HCEC 1CT (cell line): Measurements from ENCODE around the gene UBE2E2.

Experiments
- DNase-seq: peaks from one replicate; pipeline ENCODE4 v3.0.0-alpha.2; 2017

Gene UBE2E2

DNA sequence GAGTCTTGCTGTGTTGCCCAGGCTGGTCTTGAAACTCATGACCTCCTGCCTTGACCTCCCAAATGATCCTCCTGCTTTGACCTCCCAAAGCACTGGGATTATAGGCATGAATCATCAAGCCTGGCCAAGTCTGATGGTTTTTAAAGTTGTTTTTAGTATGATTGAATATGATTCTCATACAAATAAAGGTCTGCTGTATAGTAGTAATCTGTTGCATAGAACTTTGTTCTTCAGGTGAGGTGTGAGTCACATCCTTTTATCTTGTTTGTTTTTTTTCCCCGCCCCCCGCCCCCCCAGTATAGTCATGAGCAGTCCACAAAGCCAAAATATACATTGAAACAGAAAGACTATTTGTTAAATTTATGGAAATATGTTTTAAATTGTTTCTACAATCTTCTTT is 39.0 kb downstream of the UBE2E2 start:
- DNase-seq: no peak

DNA sequence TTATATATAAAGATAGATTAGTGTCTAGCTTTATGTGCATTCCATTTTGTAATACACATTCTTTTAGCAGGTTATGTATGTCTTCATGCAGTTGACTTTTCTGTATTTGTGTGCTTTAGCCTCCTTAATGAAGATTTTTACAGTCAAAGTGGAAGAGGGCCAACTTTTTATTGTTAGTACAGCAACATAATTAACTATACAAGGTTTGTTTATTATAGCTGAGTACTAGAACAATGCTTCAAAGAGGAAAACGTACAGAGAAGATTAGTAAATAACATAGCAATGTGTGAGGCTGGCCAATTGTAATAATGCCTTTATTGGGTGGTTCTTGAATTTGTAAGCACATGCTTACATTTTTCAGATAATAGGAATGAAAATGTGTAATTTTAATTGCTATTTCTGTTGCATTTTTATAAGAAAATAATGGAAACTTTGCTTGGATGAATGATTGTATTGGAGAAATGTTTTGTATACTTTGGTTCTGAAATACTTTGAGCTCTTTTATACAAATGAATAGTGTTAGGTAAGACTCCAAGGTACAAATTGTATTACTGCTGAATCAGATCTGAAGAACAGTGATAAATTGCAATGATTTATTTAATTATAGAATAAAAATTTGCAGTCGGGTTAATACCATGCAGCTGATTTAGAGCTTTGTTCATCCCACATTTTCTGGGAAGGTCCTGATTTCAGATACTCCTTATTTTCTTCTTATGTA is 41.4 kb downstream of the UBE2E2 start:
- DNase-seq: no peak

DNA sequence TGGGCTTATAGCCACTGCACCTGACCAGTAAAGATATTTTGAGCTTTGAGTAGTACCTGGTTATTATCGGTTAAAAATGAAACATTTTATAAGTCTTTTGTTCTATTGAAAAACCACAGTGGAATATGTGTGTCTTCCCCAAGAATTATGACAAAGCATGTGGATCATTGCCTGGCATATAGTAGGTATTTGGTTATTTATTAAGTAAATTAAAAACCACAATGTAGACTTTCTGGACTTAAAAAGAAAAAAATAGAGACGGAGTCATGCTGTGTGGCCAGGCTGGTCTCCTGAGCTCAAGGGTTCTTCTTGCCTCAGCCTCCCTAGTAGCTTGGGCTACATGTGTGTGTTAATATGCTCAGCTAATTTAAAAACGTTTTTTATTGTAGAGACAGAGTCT is 43.5 kb downstream of the UBE2E2 start:
- DNase-seq: no peak

DNA sequence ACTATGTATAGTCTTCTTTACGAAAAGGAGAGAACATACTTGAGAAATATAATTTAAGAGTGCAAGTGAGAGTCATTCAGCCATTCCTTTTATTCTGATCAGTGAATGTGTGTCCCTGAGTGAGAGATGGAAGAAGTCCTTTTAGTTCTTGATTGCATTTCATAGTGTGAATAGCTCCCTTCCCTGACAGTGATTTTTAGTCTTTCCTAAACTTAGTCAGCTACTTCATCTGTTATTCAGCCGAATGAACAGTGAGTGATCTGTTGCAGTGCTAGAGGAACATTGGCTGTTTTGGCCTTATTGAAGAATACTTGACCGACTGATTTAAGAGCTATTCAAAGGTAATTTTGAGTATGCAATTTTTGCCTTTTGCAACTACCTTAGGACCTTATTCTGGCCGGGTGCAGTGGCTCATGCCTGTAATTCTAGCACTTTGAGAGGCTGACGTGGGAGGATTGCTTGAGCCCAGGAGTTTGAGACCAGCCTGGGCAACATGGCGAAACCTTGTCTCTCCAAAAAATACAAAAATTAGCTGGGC is 45.5 kb downstream of the UBE2E2 start:
- no peak for DNase-seq

DNA sequence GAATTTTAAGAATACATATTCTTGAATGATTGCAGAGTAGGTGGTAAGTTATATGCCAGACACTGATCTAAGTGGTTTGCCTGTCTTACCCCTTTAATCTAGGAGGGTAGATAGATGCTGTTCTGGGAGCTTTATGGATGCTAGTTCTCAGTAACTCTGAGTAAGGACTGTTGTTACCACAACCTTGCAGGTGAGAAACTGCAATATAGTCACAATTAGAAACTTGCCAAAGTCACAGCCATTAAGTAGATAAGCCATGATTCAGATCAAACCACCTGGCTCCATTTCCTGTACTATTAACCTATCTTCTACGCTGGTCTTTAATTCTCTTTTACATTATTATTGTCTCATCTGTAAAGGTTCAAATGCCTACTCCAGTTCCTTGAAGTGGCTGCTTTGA is 46.8 kb downstream of the UBE2E2 start:
- no peak for DNase-seq

DNA sequence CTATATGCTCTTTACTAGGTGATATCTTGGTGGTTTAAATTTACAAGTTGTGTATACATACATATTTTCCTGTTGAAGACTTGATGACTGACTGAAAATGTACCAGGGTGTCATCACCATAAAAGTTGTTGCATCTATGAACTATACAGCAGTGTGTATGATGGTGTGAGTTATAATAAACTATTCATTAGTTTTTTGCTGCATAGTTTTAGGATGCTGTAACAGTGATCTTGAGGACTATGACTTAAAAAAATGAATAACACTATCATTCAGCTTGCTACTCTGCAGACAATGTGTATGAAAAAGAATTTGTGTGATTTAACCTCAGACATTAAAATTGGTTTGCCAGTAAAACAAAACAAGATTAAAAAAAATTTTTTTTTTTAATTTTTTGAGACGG is 49.0 kb downstream of the UBE2E2 start:
- peak; percentile 22 for DNase-seq

DNA sequence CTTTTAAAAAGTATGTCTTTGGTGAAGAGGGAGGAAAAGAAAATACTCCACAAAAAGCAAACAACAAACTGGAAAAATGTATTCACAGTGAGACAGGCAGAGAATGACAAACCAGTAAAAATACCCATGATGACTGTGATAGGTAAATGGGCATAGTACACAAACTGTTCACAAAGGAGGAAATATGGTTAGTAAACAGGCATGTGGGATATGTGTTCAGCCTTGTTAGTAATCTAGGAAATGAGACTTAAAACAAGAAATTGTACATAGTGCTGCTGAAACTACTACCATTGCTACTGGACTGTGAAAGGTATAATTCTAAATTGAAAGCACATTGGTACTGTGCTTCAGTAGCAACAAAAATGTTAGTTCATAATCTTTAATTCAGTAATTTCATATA is 50.1 kb downstream of the UBE2E2 start:
- DNase-seq: no peak

DNA sequence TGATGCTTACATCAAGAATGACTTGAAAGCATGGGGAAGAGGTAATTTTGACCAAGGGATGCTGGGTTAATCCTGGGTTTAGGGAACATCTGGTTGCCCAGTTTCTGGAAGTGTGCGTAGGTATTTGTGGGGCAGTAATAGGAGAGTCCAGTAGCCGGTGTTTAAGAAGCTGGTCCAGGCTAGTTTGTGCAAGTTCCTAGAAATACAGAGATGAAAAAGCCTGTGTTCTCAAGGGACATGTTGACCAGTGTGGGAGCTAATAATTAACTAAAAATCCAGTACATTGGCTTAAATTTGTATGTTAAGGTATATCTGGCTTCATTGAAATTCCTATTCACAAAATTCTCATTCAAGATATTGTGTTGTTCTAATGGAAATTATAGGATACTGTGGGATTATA is 51.2 kb downstream of the UBE2E2 start:
- DNase-seq: no peak

DNA sequence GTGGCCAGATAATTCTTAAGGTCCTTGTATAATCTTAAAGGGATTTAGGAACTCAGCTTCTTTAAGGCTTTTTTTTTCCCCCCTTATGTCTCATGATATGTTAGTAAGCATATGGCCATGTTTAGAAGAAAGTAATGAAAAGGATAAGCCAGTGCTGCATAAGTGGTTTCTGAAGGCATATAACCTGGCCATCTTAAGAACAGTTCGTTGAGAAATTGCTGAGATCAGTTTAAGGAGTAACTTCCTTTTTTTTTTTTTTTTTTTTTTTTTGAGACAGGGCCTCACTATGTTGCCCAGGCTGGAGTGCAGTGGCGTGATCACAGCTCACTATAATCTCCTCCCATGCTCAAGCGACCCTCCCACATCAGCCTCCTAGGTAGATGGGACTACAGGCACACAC is 51.7 kb downstream of the UBE2E2 start:
- no peak for DNase-seq

DNA sequence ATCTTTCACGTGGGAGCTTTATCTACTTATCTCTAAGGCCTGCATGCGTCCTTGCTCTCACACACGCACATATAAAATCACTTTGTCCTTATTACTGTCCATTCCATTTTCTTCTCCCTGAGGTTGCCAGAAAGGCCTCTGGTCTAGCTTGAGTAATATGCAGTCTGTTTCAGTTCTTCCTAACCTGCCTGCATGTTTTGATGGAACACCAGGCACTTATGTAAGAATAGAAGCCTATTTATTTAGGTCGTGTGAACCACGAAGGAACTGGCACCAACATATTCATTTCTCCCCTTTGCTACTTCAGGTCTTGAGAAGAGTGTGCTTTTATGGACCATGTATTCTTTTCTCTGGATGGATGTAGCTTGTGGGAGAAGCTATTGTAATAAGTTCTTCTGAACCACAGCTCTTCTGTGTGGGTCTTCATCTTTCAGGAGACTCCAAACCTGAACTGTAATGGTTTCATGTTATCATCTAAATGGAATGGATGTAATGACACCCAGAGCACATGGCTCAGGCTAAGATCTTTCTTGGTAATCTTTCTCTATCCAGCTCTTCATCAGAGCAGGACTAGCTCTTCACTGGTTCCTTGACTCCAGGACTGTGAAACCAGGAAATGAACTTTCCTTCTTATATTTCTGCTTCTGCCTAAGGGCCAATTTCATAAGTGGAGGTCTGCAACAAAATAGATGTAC is 53.8 kb downstream of the UBE2E2 start:
- DNase-seq: no peak

DNA sequence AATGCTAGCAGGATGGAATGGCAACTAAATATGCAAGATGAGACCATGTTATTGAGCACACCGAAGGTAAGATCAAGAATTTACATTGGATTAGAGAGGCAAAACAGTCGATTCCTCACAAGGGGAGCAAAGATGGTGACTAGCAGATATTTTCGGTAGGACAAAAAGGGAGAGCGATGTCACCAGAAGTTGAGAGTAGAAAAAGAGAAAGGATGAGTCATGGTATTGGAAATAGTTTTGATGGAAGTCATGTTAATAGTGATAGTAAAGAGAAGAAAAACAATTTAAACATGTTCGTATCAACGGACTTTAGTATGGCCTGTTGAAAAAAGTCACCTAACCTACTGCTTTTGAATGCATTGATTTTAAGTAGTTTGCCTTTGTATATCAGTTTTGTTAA is 55.0 kb downstream of the UBE2E2 start:
- peak; percentile 28 for DNase-seq

DNA sequence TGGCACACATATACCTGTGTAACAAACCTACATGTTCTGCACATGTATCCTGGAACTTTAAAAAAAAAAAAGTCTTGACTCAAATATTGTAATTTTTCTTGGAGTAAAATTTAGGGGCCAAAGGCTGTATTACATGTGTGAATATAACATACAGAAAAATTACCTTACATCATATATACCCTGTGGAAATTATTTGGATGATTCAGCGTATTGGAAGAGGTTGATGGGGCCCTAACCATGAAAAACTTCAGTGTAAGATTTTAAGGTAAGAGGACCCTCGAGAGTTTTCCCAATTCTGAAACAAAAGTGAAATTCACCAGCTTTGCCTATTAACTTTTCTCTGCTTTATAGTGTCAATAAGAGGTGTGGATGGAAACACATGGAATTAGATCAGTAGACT is 56.4 kb downstream of the UBE2E2 start:
- no peak for DNase-seq

DNA sequence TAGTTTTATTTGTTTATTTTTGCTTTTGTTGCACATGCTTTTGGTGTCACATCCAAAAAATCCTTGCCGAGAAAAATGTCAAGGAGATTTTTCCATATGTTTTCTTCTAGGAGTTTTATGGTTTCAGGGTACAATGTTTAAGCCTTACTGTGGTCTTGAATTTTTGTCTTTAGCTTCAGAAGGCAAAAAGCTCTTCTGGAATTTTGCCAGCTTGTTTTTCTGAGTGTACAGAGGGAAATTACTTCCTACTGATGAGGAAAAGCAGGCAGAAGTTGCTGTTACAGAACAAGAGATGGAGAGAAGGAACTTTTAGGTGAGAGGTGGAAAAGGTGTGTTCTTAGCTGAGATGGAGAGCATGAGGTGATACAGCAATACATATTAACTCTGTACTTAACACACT is 59.6 kb downstream of the UBE2E2 start:
- DNase-seq: no peak

DNA sequence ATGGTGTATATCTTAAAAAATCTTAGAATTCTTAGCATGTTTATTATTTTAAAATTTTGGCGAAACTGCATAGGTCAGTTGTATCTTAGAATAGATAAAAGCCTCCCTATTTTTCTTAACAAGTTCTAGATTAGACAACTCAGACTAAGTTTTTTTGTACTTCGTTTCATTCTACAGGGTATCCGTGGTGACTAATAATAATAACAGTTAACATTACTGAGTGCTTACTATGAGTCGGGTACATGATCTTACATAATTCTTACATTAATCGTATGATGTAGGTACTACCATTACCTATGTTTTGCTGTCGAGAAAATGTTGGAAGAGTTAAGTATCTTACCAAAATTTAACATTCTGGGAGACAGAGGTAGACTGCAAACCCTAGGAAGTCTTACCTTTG is 60.7 kb downstream of the UBE2E2 start:
- peak; percentile 86 for DNase-seq

DNA sequence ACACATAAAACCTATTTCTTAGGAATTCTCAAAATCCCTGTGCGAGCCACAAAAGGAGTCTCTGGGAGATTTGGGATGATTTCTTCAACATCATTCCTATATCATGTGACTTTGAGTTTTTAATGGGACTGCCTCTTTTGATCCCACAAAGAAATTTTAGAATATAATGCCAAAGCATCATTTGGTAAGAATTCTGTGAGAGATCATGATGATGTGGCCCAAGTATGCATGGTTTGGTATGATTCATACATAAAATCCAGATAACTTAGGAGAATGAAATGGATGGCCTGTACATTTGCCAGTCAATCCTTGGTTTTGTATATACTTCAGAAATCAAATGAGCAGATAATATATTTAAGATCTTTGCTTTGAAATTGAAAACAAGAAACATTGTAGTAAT is 61.3 kb downstream of the UBE2E2 start:
- DNase-seq: peak; percentile 91

DNA sequence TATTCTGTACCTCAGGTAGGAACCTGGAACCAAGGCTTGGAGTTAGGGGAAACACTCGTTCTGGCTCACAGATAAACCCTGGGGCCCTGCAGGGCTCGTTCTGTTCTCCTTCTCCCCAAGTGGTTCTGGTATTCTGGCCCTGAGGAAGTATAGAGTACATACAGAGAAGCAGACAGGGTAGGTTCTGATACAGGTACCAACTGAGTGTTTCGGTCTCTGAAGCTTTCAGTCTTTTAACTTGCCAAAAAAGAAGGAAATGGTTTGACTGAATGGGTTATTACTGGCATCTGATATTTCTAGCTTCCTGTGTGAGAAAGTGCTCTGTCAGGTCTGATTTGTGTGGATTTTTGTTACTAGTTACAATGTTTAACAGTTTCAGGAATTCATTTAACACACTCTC is 67.3 kb downstream of the UBE2E2 start:
- no peak for DNase-seq

DNA sequence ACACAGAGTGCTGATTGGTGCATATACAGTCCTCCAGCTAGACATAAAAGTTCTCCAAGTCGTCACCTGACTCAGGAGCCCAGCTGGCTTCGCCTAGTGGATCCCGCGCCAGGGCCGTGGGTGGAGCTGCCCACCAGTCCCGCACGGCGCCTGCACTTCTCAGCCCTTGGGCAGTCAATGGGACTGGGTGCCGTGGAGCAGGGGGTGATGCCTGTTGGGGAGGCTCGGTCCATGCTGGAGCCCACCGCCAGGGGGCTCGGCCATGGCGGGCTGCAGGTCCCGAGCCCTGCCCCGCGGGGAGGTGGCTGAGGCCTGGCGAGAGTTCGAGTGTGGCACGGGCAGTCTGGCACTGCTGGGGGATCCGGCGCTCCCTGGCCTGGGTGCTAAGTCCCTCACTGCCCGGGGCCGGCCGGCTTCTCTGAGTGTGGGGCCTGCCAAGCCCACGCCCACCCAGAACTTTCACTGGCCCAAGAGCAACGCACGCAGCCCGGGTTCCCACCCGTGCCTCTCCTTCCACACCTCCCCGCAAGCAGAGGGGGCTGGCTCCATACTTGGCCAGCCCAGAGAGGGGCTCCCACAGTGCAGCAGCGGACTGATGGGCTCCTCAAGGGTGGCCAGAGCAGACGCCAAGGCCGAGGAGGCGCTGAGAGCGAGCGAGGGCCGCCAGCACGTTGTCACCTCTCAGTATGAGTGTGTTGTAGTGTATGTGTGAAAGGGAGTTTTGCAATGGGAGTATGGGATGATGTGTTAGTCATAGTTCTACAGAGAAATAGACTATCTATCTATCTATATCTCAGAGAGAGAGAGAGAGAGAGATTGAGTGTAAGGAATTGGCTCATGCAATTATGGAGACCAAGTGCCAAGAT is 69.0 kb downstream of the UBE2E2 start:
- DNase-seq: peak; percentile 47

DNA sequence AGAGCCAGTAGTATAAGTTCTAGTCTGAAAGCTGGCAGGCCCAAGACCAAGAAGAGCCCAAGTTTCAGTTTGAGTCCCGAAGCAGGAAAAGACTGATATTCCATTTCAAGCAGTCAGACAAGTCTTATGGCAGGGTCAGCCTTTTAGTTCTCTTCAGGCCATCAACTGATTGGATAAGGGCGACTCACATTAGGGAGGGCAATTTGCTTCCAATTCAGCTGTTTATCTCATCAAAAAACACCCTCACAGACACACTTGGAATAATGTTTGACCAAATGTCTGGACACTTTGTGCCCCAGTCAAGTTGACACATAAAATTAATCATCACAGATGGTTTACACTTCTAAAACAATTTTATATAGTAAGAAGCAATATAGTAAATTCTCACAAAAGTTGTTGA is 69.7 kb downstream of the UBE2E2 start:
- peak; percentile 13 for DNase-seq

DNA sequence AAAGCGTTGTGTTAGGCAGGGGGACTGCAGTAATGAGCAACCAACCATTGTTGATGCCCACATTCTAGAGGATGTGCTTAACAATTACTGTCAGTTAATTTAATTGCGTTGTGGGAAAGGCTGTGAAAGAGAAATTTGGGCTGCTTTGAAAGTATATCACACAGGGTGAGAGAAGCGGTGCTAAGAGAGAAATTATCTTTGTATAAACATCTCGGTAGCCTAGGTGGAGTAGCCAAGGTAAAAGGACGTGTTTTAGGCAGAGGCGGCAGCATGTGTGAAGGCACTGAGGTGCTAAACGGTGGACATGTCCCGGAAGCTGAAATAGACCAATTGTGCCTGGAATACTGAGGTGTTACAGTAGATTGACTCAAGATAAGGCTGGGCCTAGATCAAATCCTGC is 71.9 kb downstream of the UBE2E2 start:
- no peak for DNase-seq

DNA sequence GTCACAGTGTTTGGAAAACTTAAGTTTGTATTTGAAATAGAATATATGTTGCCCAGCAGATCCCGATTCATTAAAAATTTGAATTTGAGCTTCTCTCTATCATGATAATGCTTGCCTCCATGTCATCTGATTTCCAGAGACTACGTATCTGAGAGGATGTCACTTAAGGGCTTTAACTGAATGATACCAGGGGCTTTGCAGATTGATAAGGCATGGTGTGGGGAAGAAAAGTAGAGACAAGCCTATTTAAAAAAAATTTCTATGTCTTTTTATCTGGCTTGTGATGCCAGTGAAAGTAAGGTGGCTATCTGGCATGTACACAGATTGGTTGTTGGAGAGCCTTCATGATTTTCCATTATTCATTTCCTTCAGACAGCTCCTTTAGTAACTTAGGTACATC is 72.7 kb downstream of the UBE2E2 start:
- DNase-seq: no peak

DNA sequence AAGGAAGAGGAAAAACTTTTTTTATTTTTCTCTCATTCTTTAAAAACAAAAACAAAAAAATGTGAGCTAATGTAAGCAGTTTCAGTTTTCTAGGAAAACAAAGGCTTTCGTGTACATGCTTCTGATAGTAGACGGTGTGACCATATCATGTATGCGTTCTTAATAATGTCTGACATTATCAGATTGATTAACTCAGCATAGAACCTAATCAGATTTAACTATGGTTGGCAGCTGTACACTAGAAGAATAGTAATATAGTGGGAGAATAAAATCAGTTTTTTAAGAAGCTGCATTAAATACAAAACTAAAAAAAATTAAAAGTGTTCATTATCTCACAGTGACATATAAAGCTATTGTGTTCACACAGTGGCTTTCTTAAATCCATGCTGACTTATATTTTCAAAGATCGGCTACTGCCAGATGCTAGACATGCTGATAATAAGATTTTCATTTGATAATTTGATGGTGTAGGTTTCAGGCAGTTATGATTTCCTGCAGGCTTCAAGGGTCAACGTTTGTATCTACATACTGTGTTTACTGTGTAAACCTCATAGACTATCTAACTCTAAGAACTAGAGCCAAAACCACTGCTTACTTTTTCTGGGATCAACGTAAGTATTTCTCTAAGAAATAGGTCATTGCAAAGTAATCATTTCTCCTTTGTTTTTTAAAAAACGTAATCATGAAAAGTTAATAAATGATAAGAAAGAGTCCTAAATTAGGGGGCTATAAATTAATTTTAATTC is 74.0 kb downstream of the UBE2E2 start:
- DNase-seq: no peak

DNA sequence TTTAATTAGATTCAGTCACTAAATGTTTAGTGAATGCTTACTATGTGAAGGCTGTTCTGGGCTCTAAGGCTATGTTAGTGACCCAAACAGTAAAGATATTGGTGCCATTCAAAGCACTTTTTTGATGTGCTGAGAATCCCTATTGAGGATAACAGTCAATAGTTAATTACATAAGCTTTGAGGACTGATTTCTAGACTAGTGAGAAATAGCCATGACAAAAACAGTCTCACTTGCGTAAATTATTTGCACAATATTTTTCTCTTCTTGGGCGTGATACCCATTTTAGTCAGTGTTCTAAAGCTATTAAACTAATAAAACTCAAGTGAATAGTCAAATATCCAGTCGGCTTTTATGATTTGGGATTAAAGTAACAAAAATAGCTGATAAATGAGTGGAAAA is 74.6 kb downstream of the UBE2E2 start:
- no peak for DNase-seq

DNA sequence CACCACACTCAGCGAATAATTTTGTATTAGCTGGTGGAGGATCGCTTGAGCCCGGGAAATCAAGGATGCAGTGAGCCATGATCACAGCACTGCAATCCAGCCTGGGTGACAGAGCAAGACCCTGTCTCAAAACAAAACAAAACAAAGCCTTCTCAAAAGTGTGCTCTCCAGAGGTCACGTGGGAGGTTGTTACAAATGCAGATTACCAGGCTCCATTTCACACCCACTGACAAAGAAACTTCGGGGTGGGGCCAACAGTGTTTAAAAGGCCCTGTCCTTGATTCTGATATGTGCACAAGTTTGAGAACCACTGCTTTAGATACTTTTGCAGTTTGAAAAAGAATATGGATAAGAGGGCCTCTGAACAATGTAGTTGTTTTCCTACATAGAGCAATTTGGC is 80.5 kb downstream of the UBE2E2 start:
- no peak for DNase-seq
